Caco-2 (cell line): ENCODE data around the gene ARMH3. TPM values are rescaled to one million over a fixed set of nuclear protein-coding genes. Genes with fewer than 3 reads are reported as not detected.

Experiments used
- BruUV-seq: library from RNA; stranded (reverse); fragments of 400-500 nt; replicated peaks from 2 replicates; lab custom pipeline; 2021; lab: Mats Ljungman, UMichigan
- CTCF ChIA-PET: fragments of 300-600 bp; sonication (Branson Sonifier 250); formaldehyde crosslinking; loops from one replicate; lab custom pipeline; 2022; ENCODE audit warnings: antibody characterized with exemption; lab: Charles Lee
- POLR2A ChIA-PET: fragments of 300-600 bp; sonication (Branson Sonifier 250); formaldehyde crosslinking; loops from one replicate; lab custom pipeline; 2022; ENCODE audit warnings: antibody characterized with exemption; lab: Charles Lee
- DNase-seq, 2 experiments: peaks; one replicate each; pipeline versions ENCODE4 v3.0.0 to v3.0.0-alpha.2; 2020 to 2022
- H3K27me3 ChIP-seq: replicated peaks from 2 replicates; pipeline ENCODE4 v1.6.0; 2011; ENCODE audit warnings: low read length; ENCODE audit not compliant: control insufficient read depth, insufficient read depth
- H3K36me3 ChIP-seq: 2 replicates; pipeline ENCODE4 v1.5.1; 2011; ENCODE audit warnings: low read length; ENCODE audit not compliant: control insufficient read depth, insufficient read depth
- H3K4me1 ChIP-seq: fragments of 250-450 bp; sonication (Bioruptor Pico); 2 replicates; pipeline ENCODE4 v1.5.1; 2020; ENCODE audit warnings: mild to moderate bottlenecking
- H3K4me3 ChIP-seq: 2 replicates; pipeline ENCODE4 v1.5.1; 2011; ENCODE audit warnings: low read depth, mild to moderate bottlenecking, control low read depth, low read length
- H3K9me3 ChIP-seq: fragments of 250-450 bp; sonication (Bioruptor Pico); 2 replicates; pipeline ENCODE4 v1.5.1; 2020; ENCODE audit warnings: mild to moderate bottlenecking, moderate library complexity
- H3K27ac Mint-ChIP-seq: one replicate; pipeline ENCODE4 v1.8.0; 2022; ENCODE audit warnings: mixed read lengths; ENCODE audit not compliant: unreplicated experiment
- H3K27me3 Mint-ChIP-seq: one replicate; pipeline ENCODE4 v1.8.0; 2022; ENCODE audit warnings: mixed read lengths; ENCODE audit not compliant: insufficient read depth, unreplicated experiment
- H3K36me3 Mint-ChIP-seq: one replicate; pipeline ENCODE4 v1.8.0; 2022; ENCODE audit warnings: mild to moderate bottlenecking, mixed read lengths; ENCODE audit not compliant: insufficient read depth, unreplicated experiment
- H3K4me1 Mint-ChIP-seq: one replicate; pipeline ENCODE4 v1.8.0; 2022; ENCODE audit warnings: low read depth, mixed read lengths; ENCODE audit not compliant: unreplicated experiment
- H3K4me3 Mint-ChIP-seq: one replicate; pipeline ENCODE4 v1.8.0; 2022; ENCODE audit warnings: mild to moderate bottlenecking, moderate library complexity, mixed read lengths; ENCODE audit not compliant: unreplicated experiment
- H3K9me3 Mint-ChIP-seq: one replicate; pipeline ENCODE4 v1.8.0; 2022; ENCODE audit warnings: mixed read lengths; ENCODE audit not compliant: unreplicated experiment
- intact Hi-C: fragments of 100-400 bp; cut with micrococcal nuclease; formaldehyde crosslinking; loops from one replicate; pipeline ENCODE4 v1.10.0; 2022; ENCODE audit not compliant: unreplicated experiment
- total RNA-seq: library from RNA; stranded (reverse); gene quantifications from 2 replicates; pipeline ENCODE4 v1.2.3, GENCODE V29; 2022
- TF ChIP-seq, protein P1 (sequence below), 2 experiments: fragments of 200-600 bp in 1 of 2; IDR thresholded peaks; 1 replicate in 1 of 2; 2 replicates in 1 of 2; pipeline versions ENCODE4 v1.5.1 to v1.8.0; 2011 to 2022; ENCODE audit warnings: antibody characterized with exemption in 1 of 2, control low read depth in 1 of 2, inconsistent platforms in 1 of 2, low read depth in 1 of 2, low read length in 1 of 2, mild to moderate bottlenecking in 1 of 2, moderate library complexity in 1 of 2; ENCODE audit not compliant: insufficient read depth in 1 of 2, severe bottlenecking in 1 of 2, unreplicated experiment in 1 of 2

The ARMH3 gene
- total RNA-seq, 1 experiment from 2014 or later = 17.4 TPM

DNA sequence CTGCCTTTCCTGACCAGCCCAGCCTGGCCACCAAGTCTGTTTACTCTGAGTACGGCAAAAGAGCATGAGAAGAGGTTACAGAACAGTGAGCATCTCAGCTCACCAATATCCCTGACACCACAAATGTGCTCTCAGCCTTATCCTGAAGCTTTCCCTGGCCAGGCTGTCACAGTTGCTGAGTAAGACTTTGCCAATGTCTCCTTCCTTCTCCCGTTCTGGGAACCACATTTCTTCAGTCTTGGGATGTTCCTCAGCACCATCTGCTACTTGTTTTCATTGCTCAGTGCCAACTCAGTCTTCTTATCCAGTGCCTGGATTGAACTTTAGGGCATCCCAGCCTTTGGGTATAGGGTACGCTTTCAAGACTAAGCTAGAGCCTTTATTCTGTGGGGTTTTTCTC, 205.2 kb downstream of the ARMH3 start:
- no peak overlapping the region for H3K4me3 ChIP-seq
- no peaks in the 10 kb centered on the region; the same call in 1 of the 2 replicates for H3K36me3 ChIP-seq
- intact Hi-C loops = no loop called here
- no peak for DNase-seq
- H3K4me1 ChIP-seq = no peaks in the 10 kb centered on the region
- ChIA-PET CTCF (interaction anchor here (0.6 kb wide), 1 partner anchor 24 kb away, joined by 3 read pairs; no protein-coding TSS in a partner anchor), POLR2A (no interaction called here)
- no TSS peak for BruUV-seq
- no peak overlapping the region for H3K4me3 Mint-ChIP-seq
- peaks cover 13% of the 10 kb centered on the region for H3K36me3 Mint-ChIP-seq
- no peaks in the 10 kb centered on the region for H3K27me3 Mint-ChIP-seq
- H3K9me3 ChIP-seq = no peaks in the 10 kb centered on the region
- no peaks in the 10 kb centered on the region for H3K27me3 ChIP-seq
- H3K27ac Mint-ChIP-seq = no peak overlapping the region
- H3K9me3 Mint-ChIP-seq = no peaks in the 10 kb centered on the region
- TF ChIP-seq, protein P1, sequence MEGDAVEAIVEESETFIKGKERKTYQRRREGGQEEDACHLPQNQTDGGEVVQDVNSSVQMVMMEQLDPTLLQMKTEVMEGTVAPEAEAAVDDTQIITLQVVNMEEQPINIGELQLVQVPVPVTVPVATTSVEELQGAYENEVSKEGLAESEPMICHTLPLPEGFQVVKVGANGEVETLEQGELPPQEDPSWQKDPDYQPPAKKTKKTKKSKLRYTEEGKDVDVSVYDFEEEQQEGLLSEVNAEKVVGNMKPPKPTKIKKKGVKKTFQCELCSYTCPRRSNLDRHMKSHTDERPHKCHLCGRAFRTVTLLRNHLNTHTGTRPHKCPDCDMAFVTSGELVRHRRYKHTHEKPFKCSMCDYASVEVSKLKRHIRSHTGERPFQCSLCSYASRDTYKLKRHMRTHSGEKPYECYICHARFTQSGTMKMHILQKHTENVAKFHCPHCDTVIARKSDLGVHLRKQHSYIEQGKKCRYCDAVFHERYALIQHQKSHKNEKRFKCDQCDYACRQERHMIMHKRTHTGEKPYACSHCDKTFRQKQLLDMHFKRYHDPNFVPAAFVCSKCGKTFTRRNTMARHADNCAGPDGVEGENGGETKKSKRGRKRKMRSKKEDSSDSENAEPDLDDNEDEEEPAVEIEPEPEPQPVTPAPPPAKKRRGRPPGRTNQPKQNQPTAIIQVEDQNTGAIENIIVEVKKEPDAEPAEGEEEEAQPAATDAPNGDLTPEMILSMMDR (IDR thresholded peaks at IDR 0.05; ENCODE audit: insufficient read depth in 1 of 2, low read depth in 1 of 2, low read length in 1 of 2, severe bottlenecking in 1 of 2, unreplicated experiment in 1 of 2) = no peak
- no peaks in the 10 kb centered on the region for H3K4me1 Mint-ChIP-seq

DNA sequence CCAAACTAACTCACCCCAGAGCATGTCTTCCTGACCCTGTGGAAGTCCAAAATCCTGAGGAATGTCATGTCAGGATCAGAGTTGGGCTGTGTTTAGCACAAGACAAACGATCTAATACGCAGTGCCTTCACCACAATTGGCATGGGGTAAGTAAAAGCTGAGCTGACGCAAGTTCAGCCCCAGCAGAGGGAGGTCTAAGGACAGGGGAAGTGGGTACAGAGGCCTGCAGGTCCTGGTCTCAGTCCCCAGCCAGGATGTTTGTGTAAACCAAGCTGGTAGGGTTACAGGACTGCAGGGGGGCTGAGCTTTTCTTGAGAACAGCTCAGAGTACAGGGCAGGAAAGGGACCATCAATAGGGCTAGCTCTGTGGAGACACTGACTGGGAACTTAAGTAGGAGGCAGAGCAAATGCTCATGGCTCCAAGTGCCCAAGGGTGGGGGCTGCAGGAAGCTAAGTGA, 207.1 kb downstream of the ARMH3 start:
- intact Hi-C loops = no loop called here
- TF ChIP-seq, protein P1 (IDR thresholded peaks at IDR 0.05; ENCODE audit: insufficient read depth in 1 of 2, low read depth in 1 of 2, low read length in 1 of 2, severe bottlenecking in 1 of 2, unreplicated experiment in 1 of 2) = no peak
- Mint-ChIP-seq H3K4me3 (no peak overlapping the region), H3K27me3 (no peaks in the 10 kb centered on the region), H3K36me3 (peaks cover 13% of the 10 kb centered on the region), H3K4me1 (no peaks in the 10 kb centered on the region), H3K9me3 (no peaks in the 10 kb centered on the region), H3K27ac (no peak overlapping the region)
- Histone ChIP-seq H3K4me1 (no peaks in the 10 kb centered on the region), H3K4me3 (no peak overlapping the region), H3K36me3 (no peaks in the 10 kb centered on the region; the same call in 1 of the 2 replicates), H3K27me3 (no peaks in the 10 kb centered on the region), H3K9me3 (no peaks in the 10 kb centered on the region)
- no TSS peak for BruUV-seq
- ChIA-PET POLR2A (interaction anchor here (0.6 kb wide), 1 partner anchor 20 kb away, joined by 3 read pairs; no protein-coding TSS in a partner anchor), CTCF (interaction anchor here (0.6 to 1.7 kb wide), 3 partner anchors 13 to 161 kb away, joined by 4 to 6 read pairs (median 5); no protein-coding TSS in a partner anchor)
- no peak for DNase-seq

DNA sequence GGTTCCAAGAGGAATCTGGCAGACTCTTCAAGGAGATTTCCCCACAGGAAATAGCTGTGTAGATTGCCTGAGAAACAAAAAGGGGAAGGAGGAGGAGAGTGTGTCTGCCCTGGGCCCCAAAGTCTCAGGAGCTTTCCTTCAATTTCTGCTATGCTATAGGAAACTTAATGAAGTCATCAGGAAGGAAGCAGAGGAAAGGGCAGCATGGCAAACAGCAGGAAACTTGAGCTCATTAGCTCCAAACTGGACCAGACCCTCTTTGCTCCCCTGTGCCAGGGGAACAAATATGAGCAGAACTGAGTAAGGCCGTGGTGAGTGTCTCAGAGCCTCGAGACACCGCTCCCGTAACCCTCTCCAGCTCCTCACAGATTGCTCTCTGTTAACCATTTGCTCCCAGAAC, 207.6 kb downstream of the ARMH3 start:
- no peak overlapping the region for H3K27ac Mint-ChIP-seq
- no peaks in the 10 kb centered on the region for H3K4me1 Mint-ChIP-seq
- TF ChIP-seq, protein P1 (IDR thresholded peaks at IDR 0.05; ENCODE audit: insufficient read depth in 1 of 2, low read depth in 1 of 2, low read length in 1 of 2, severe bottlenecking in 1 of 2, unreplicated experiment in 1 of 2) = no peak
- POLR2A ChIA-PET = no interaction called here
- Histone ChIP-seq H3K4me1 (no peaks in the 10 kb centered on the region), H3K4me3 (no peak overlapping the region), H3K27me3 (no peaks in the 10 kb centered on the region), H3K36me3 (no peaks in the 10 kb centered on the region; the same call in 1 of the 2 replicates), H3K9me3 (no peaks in the 10 kb centered on the region)
- no peak for DNase-seq
- no peak overlapping the region for H3K4me3 Mint-ChIP-seq
- CTCF ChIA-PET = interaction anchor here (1.5 to 1.7 kb wide), 2 partner anchors 41 to 162 kb away, joined by 4 to 6 read pairs; no protein-coding TSS in a partner anchor
- peaks cover 13% of the 10 kb centered on the region for H3K36me3 Mint-ChIP-seq
- no peaks in the 10 kb centered on the region for H3K9me3 Mint-ChIP-seq
- H3K27me3 Mint-ChIP-seq = no peaks in the 10 kb centered on the region
- BruUV-seq = no TSS peak
- intact Hi-C loops = no loop called here
